Gastrocnemius medialis (tissue), 4 donors: ENCODE measurements around the gene UFC1.

Source experiments
- POLR2A ChIP-seq, 2 donors: fragments of 450-650 bp; IDR thresholded peaks; one replicate each; pipeline ENCODE4 v1.6.1; 2017; ENCODE audit warnings: antibody characterized with exemption in 2 of 2, mild to moderate bottlenecking in 2 of 2, moderate library complexity in 2 of 2
- TF ChIP-seq, protein P1 (sequence below), 5 experiments: fragments of 450-650 bp in 3 of 5; fragments of 200-600 bp in 2 of 5; sonication (generic) in 2 of 5; IDR thresholded peaks in 4 of 5; conservative IDR thresholded peaks in 1 of 5; 1 replicate in 4 of 5; 2 replicates in 1 of 5; pipeline ENCODE4 v1.5.1; 2016 to 2019; ENCODE audit warnings: antibody characterized with exemption in 5 of 5, mild to moderate bottlenecking in 3 of 5, moderate library complexity in 3 of 5

DNA sequence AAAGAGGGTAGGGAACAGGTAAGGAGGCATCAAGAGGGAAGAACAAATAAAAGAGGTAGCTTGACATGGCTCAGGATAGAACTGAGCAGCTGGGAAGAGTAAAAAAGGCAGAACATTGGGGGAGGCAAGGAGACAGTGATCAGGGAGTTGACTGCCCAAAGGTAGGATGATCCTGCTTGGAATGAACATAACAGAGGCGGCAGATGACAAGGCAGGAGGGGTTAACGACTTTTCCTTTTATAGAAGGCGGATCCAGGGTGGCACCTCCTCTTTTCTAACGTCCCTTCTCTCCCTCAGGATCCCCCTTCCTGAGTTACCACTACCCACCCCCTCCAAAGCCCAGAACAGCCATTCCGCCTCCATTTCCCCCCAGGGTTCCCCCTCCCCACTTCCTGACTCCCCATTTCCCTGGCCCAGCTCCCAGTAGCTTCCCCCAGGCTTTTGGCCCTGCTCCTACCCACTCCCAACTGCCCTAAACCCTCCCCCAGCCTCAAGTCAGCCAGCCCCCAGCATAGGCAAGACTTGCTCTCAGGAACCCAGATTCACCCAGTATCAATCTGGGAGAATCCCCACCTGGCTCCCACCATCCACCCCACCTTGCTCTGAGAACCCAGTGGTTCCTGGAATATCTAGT is 45.8 kb downstream of the UFC1 start:
- TF ChIP-seq, protein P1, sequence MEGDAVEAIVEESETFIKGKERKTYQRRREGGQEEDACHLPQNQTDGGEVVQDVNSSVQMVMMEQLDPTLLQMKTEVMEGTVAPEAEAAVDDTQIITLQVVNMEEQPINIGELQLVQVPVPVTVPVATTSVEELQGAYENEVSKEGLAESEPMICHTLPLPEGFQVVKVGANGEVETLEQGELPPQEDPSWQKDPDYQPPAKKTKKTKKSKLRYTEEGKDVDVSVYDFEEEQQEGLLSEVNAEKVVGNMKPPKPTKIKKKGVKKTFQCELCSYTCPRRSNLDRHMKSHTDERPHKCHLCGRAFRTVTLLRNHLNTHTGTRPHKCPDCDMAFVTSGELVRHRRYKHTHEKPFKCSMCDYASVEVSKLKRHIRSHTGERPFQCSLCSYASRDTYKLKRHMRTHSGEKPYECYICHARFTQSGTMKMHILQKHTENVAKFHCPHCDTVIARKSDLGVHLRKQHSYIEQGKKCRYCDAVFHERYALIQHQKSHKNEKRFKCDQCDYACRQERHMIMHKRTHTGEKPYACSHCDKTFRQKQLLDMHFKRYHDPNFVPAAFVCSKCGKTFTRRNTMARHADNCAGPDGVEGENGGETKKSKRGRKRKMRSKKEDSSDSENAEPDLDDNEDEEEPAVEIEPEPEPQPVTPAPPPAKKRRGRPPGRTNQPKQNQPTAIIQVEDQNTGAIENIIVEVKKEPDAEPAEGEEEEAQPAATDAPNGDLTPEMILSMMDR (IDR thresholded peaks at IDR 0.05 in 4 of 5, conservative IDR thresholded peaks at IDR 0.05 in 1 of 5): no peak
- TF ChIP-seq POLR2A (IDR thresholded peaks at IDR 0.05): no peak
